Measurements from ENCODE around the gene MSX2. TPM values are rescaled to one million over a fixed set of nuclear protein-coding genes. Genes with fewer than 3 reads are reported as not detected.

MSX2 gene
- total and polyA plus RNA-seq, 2 donors (not counting 1 experiment from before 2014, with no cell fraction given), result not detected

GRCh38 chr5:174741352-174741751 lies 17.0 kb downstream of the MSX2 start:
- H3K4me2 ChIP-seq (replicated peaks; ENCODE audit: low read depth, low read length, poor library complexity, severe bottlenecking), result no peak overlapping the region
- Mint-ChIP-seq H3K4me1 (no peaks in the 10 kb centered on the region), H3K27me3 (peaks cover 27% of the 10 kb centered on the region), H3K9me3 (ENCODE audit: insufficient read depth) (peaks cover 3% of the 10 kb centered on the region), H3K4me3 (no peak overlapping the region), H3K27ac (no peak overlapping the region)
- H4K20me1 ChIP-seq (ENCODE audit: control insufficient read depth, insufficient read depth, low read length, poor library complexity, severe bottlenecking), result no peaks in the 10 kb centered on the region
- ATAC-seq (ENCODE audit: low read depth), result no peak
- intact Hi-C loops (cut with micrococcal nuclease), result no loop called here
- TF ChIP-seq EZH2 (IDR thresholded peaks at IDR 0.05; ENCODE audit: borderline replicate concordance, insufficient read depth, low read depth, low read length, poor library complexity, severe bottlenecking), result no peak
- TF ChIP-seq CTCF (IDR thresholded peaks at IDR 0.05), result no peak
- no peak overlapping the region for H2AFZ ChIP-seq (ENCODE audit: insufficient read depth, low read depth, low read length, poor library complexity, severe bottlenecking)
- 80% methylated on average over 1 of the region's 5 CpGs for WGBS (ENCODE audit: insufficient coverage)
- H3K9ac ChIP-seq (ENCODE audit: low read length), result no peak overlapping the region
- H3K27ac ChIP-seq (ENCODE audit: low read length in 2 of 2), result no peak overlapping the region
- ChIA-PET CTCF (interaction anchor here (0.6 kb wide), 1 partner anchor 27 kb away, joined by 3 read pairs; no protein-coding TSS in a partner anchor), POLR2A (no interaction called here)
- no peak for DNase-seq
- peaks cover 0 to 4% (median 0%) of the 10 kb centered on the region in 3 donors for H3K9me3 ChIP-seq (ENCODE audit: control extremely low read depth in 1 of 3, control insufficient read depth in 2 of 3, insufficient read depth in 1 of 3, low read length in 2 of 3)
- no peak overlapping the region for H3K4me3 ChIP-seq (ENCODE audit: control extremely low read depth in 1 of 5, extremely low read depth in 1 of 5, insufficient read depth in 1 of 5, low read depth in 2 of 5, low read length in 4 of 5)
- peaks cover 0 to 12% (median 7%) of the 10 kb centered on the region in 4 experiments for H3K27me3 ChIP-seq (replicated peaks in 1 of 4; ENCODE audit: control extremely low read depth in 1 of 4, control insufficient read depth in 3 of 4, insufficient read depth in 4 of 4, low read length in 3 of 4)
- H3K79me2 ChIP-seq (ENCODE audit: control insufficient read depth, insufficient read depth, low read length), result no peaks in the 10 kb centered on the region
- H3K36me3 ChIP-seq (replicated peaks in 1 of 2; ENCODE audit: control extremely low read depth in 1 of 2, control insufficient read depth in 1 of 2, extremely low read depth in 1 of 2, insufficient read depth in 2 of 2, low read length in 1 of 2), result no peaks in the 10 kb centered on the region
- H3K4me1 ChIP-seq (ENCODE audit: control insufficient read depth in 2 of 2, insufficient read depth in 2 of 2, low read length in 2 of 2), result no peaks in the 10 kb centered on the region

GRCh38 chr5:174744896-174745295 lies 20.5 kb downstream of the MSX2 start:
- ATAC-seq (ENCODE audit: low read depth) (no peak), DNase-seq (no peak)
- ChIA-PET CTCF (no interaction called here), POLR2A (no interaction called here)
- no peaks in the 10 kb centered on the region for H3K4me1 Mint-ChIP-seq
- no peak overlapping the region for H3K27ac Mint-ChIP-seq
- H3K9me3 Mint-ChIP-seq (ENCODE audit: insufficient read depth), result peaks cover 3% of the 10 kb centered on the region
- Histone ChIP-seq H3K36me3 (replicated peaks in 1 of 2; ENCODE audit: control extremely low read depth in 1 of 2, control insufficient read depth in 1 of 2, extremely low read depth in 1 of 2, insufficient read depth in 2 of 2, low read length in 1 of 2) (no peaks in the 10 kb centered on the region), H3K27ac (ENCODE audit: low read length in 2 of 2) (no peak overlapping the region), H3K4me1 (ENCODE audit: control insufficient read depth in 2 of 2, insufficient read depth in 2 of 2, low read length in 2 of 2) (no peaks in the 10 kb centered on the region), H3K9ac (ENCODE audit: low read length) (no peak overlapping the region), H2AFZ (ENCODE audit: insufficient read depth, low read depth, low read length, poor library complexity, severe bottlenecking) (no peak overlapping the region), H3K79me2 (ENCODE audit: control insufficient read depth, insufficient read depth, low read length) (no peaks in the 10 kb centered on the region), H3K4me2 (replicated peaks; ENCODE audit: low read depth, low read length, poor library complexity, severe bottlenecking) (no peak overlapping the region), H3K9me3 (ENCODE audit: control extremely low read depth in 1 of 3, control insufficient read depth in 2 of 3, insufficient read depth in 1 of 3, low read length in 2 of 3) (no peaks in the 10 kb centered on the region), H4K20me1 (ENCODE audit: control insufficient read depth, insufficient read depth, low read length, poor library complexity, severe bottlenecking) (no peaks in the 10 kb centered on the region), H3K4me3 (ENCODE audit: control extremely low read depth in 1 of 5, extremely low read depth in 1 of 5, insufficient read depth in 1 of 5, low read depth in 2 of 5, low read length in 4 of 5) (no peak overlapping the region), H3K27me3 (replicated peaks in 1 of 4; ENCODE audit: control extremely low read depth in 1 of 4, control insufficient read depth in 3 of 4, insufficient read depth in 4 of 4, low read length in 3 of 4) (peaks cover 0 to 13% (median 4%) of the 10 kb centered on the region in 4 experiments)
- no CpG with 5 or more reads among the region's 2 CpGs for WGBS (ENCODE audit: insufficient coverage)
- H3K4me3 Mint-ChIP-seq, result no peak overlapping the region
- intact Hi-C loops (cut with micrococcal nuclease), result no loop called here
- TF ChIP-seq CTCF (IDR thresholded peaks at IDR 0.05), result no peak
- TF ChIP-seq EZH2 (IDR thresholded peaks at IDR 0.05; ENCODE audit: borderline replicate concordance, insufficient read depth, low read depth, low read length, poor library complexity, severe bottlenecking), result no peak
- H3K27me3 Mint-ChIP-seq, result peaks cover 24% of the 10 kb centered on the region
